IMR-90 (cell line): ENCODE results near the gene CPAMD8. TPM values are rescaled to one million over a fixed set of nuclear protein-coding genes. Genes with fewer than 3 reads are reported as not detected.

Experiments used
- ATAC-seq: fragments of 200-7000 bp; cut with Tn5 transposase; 2 replicates; pipeline ENCODE4 v1.9.1; 2020; ENCODE audit warnings: low read depth, mild to moderate bottlenecking, moderate library complexity
- BruUV-seq: library from RNA; stranded (reverse); fragments of 400-500 nt; replicated peaks from 2 replicates; lab custom pipeline; 2021; lab: Mats Ljungman, UMichigan
- CTCF ChIA-PET: fragments of 300-600 bp; formaldehyde crosslinking; extraction: SDS; loops from one replicate; lab custom pipeline; 2021; ENCODE audit warnings: antibody characterized with exemption; lab: Yijun Ruan, JAX
- POLR2A ChIA-PET: fragments of 300-600 bp; sonication (Branson Sonifier 250); formaldehyde crosslinking; loops from one replicate; lab custom pipeline; 2022; ENCODE audit warnings: antibody characterized with exemption; ENCODE audit not compliant: unreplicated experiment; lab: Charles Lee
- DNase-seq: peaks from one replicate; pipeline ENCODE4 v3.0.0; 2013
- H2AFZ ChIP-seq: replicated peaks from 2 replicates; pipeline ENCODE3; 2013; ENCODE audit warnings: low read length, mild to moderate bottlenecking; ENCODE audit not compliant: poor library complexity
- H2AK5ac ChIP-seq: 2 replicates; pipeline ENCODE4 v1.6.1; 2013; ENCODE audit warnings: low read depth, low read length, inconsistent platforms
- H2AK9ac ChIP-seq: replicated peaks from 2 replicates; pipeline ENCODE3; 2013; ENCODE audit warnings: mild to moderate bottlenecking, low read depth, low read length, moderate library complexity; ENCODE audit not compliant: poor library complexity
- H2BK120ac ChIP-seq: 2 replicates; pipeline ENCODE4 v1.6.1; 2013; ENCODE audit warnings: low read depth, low read length, inconsistent platforms
- H2BK15ac ChIP-seq: 3 replicates; pipeline ENCODE4 v1.6.1; 2013; ENCODE audit warnings: low read depth, low read length, inconsistent platforms
- H2BK20ac ChIP-seq: 2 replicates; pipeline ENCODE4 v1.6.1; 2013; ENCODE audit warnings: low read depth, mild to moderate bottlenecking, inconsistent platforms, low read length, moderate library complexity
- H2BK5ac ChIP-seq: 2 replicates; pipeline ENCODE4 v1.6.1; 2013; ENCODE audit warnings: mild to moderate bottlenecking, low read depth, low read length, inconsistent platforms; ENCODE audit not compliant: poor library complexity, severe bottlenecking
- H3K14ac ChIP-seq: replicated peaks from 2 replicates; pipeline ENCODE4 v1.6.1; 2013; ENCODE audit warnings: low read depth, low read length, inconsistent platforms
- H3K18ac ChIP-seq: 2 replicates; pipeline ENCODE4 v1.6.1; 2013; ENCODE audit warnings: low read depth, low read length, control low read depth
- H3K23ac ChIP-seq: 2 replicates; pipeline ENCODE4 v1.6.1; 2013; ENCODE audit warnings: low read depth, low read length, inconsistent platforms
- H3K27ac ChIP-seq: 2 replicates; pipeline ENCODE4 v1.5.1; 2013; ENCODE audit warnings: mild to moderate bottlenecking, control low read depth, low read length; ENCODE audit not compliant: insufficient read depth
- H3K27me3 ChIP-seq: 2 replicates; pipeline ENCODE4 v1.6.1; 2013; ENCODE audit warnings: low read length; ENCODE audit not compliant: control insufficient read depth, insufficient read depth
- H3K36me3 ChIP-seq: 2 replicates; pipeline ENCODE4 v1.6.1; 2013; ENCODE audit warnings: low read length, mixed read lengths; ENCODE audit not compliant: control insufficient read depth, insufficient read depth
- H3K4ac ChIP-seq: 2 replicates; pipeline ENCODE4 v1.6.1; 2013; ENCODE audit warnings: low read depth, low read length, inconsistent platforms
- H3K4me1 ChIP-seq: 2 replicates; pipeline ENCODE4 v1.6.1; 2013; ENCODE audit warnings: low read length, mixed read lengths; ENCODE audit not compliant: control insufficient read depth, insufficient read depth
- H3K4me2 ChIP-seq: 2 replicates; pipeline ENCODE4 v1.6.1; 2013; ENCODE audit warnings: low read depth, mild to moderate bottlenecking, control low read depth, low read length, moderate library complexity
- H3K4me3 ChIP-seq: 2 replicates; pipeline ENCODE4 v1.5.1; 2013; ENCODE audit warnings: low read depth, mild to moderate bottlenecking, control low read depth, low read length, moderate library complexity; ENCODE audit not compliant: insufficient read depth
- H3K56ac ChIP-seq: 2 replicates; pipeline ENCODE4 v1.6.1; 2013; ENCODE audit warnings: low read length, inconsistent platforms; ENCODE audit not compliant: insufficient read depth; ENCODE audit errors: extremely low read depth
- H3K79me1 ChIP-seq, 2 experiments: 2 replicates each; pipeline ENCODE4 v1.6.1; 2013; ENCODE audit warnings: low read length in 2 of 2, inconsistent platforms in 1 of 2, low read depth in 1 of 2
- H3K9ac ChIP-seq: 2 replicates; pipeline ENCODE4 v1.6.1; 2013; ENCODE audit warnings: low read depth, low read length, control low read depth
- H3K9me1 ChIP-seq: 2 replicates; pipeline ENCODE4 v1.6.1; 2013; ENCODE audit warnings: low read length, inconsistent platforms; ENCODE audit not compliant: insufficient read depth
- H3K9me3 ChIP-seq: 2 replicates; pipeline ENCODE4 v1.6.1; 2013; ENCODE audit warnings: low read length; ENCODE audit not compliant: control insufficient read depth, insufficient read depth
- H4K20me1 ChIP-seq: 2 replicates; pipeline ENCODE4 v1.6.1; 2013; ENCODE audit warnings: low read length, inconsistent platforms; ENCODE audit not compliant: insufficient read depth
- H4K5ac ChIP-seq: 2 replicates; pipeline ENCODE4 v1.6.1; 2013; ENCODE audit warnings: mild to moderate bottlenecking, low read depth, low read length, control low read depth
- H4K8ac ChIP-seq, 2 experiments: 2 replicates each; pipeline ENCODE4 v1.6.1; 2013; ENCODE audit warnings: low read depth in 2 of 2, low read length in 2 of 2, control low read depth in 1 of 2, inconsistent platforms in 1 of 2
- H4K91ac ChIP-seq: 2 replicates; pipeline ENCODE4 v1.6.1; 2013; ENCODE audit warnings: low read depth, low read length, inconsistent platforms; ENCODE audit not compliant: insufficient read depth
- BHLHE40 ChIP-seq: fragments of 150-350 bp; IDR thresholded peaks from 2 replicates; pipeline ENCODE4 v1.6.1; 2016; ENCODE audit warnings: mild to moderate bottlenecking, low read depth, low read length
- CEBPB ChIP-seq: IDR thresholded peaks from 2 replicates; pipeline ENCODE4 v1.6.1; 2012; ENCODE audit warnings: low read depth, low read length, improper control_type of control experiment
- CHD1 ChIP-seq: IDR thresholded peaks from 2 replicates; pipeline ENCODE4 v1.6.1; 2012; ENCODE audit warnings: low read depth, low read length, improper control_type of control experiment
- MAZ ChIP-seq: IDR thresholded peaks from 2 replicates; pipeline ENCODE4 v1.6.1; 2012; ENCODE audit warnings: low read depth, mild to moderate bottlenecking, low read length, improper control_type of control experiment, moderate library complexity, borderline replicate concordance
- MXI1 ChIP-seq: IDR thresholded peaks from 2 replicates; pipeline ENCODE4 v1.6.1; 2012; ENCODE audit warnings: low read depth, mild to moderate bottlenecking, low read length, moderate library complexity, borderline replicate concordance
- NFE2L2 ChIP-seq: fragments of 150-350 bp; IDR thresholded peaks from 2 replicates; pipeline ENCODE4 v1.6.1; 2016; ENCODE audit warnings: low read depth, mild to moderate bottlenecking, low read length
- POLR2A ChIP-seq: IDR thresholded peaks from 2 replicates; pipeline ENCODE4 v1.6.1; 2012; ENCODE audit warnings: mild to moderate bottlenecking, low read depth, low read length
- RCOR1 ChIP-seq: IDR thresholded peaks from 2 replicates; pipeline ENCODE4 v1.6.1; 2012; ENCODE audit warnings: mild to moderate bottlenecking, low read length, improper control_type of control experiment; ENCODE audit not compliant: insufficient replicate concordance
- USF2 ChIP-seq: fragments of 150-350 bp; IDR thresholded peaks from 2 replicates; pipeline ENCODE4 v1.6.1; 2017; ENCODE audit warnings: mild to moderate bottlenecking, antibody characterized with exemption, low read length, low read depth
- WGBS, 2 experiments: methylation state at CpG; one replicate each; pipeline versions ENCODE4 v1.1.5 to v1.1.7; 2013; ENCODE audit warnings: missing lambda C conversion rate in 2 of 2; ENCODE audit not compliant: insufficient read length in 1 of 2; ENCODE audit errors: extremely low coverage in 2 of 2; 5-methylcytosine and 5-hydroxymethylcytosine counted together
- dilution Hi-C: fragments of 300-500 bp; cut with HindIII; formaldehyde crosslinking; loops from one replicate; pipeline ENCODE4 v1.14.3; 2018; ENCODE audit warnings: low sequenced_read_pairs; ENCODE audit not compliant: unreplicated experiment
- in situ Hi-C: fragments of 300-500 bp; cut with MboI; formaldehyde crosslinking; loops from 3 replicates; pipeline ENCODE4 v1.14.3; 2019; ENCODE audit warnings: low sequenced_read_pairs, inconsistent platforms, mixed read lengths
- intact Hi-C: fragments of 100-400 bp; cut with micrococcal nuclease; formaldehyde crosslinking; loops from 2 replicates; pipeline ENCODE4 v1.10.0; 2022
- polyA plus RNA-seq, 3 experiments: library from polyadenylated mRNA; depleted of rRNA; stranded (reverse); fragments of >200 nt; gene quantifications; 2 replicates each; pipeline ENCODE4 v1.2.3, GENCODE V29; 2012; ENCODE audit warnings: low replicate concordance in 1 of 3
- total RNA-seq: library from RNA; depleted of rRNA; stranded (reverse); fragments of >200 nt; gene quantifications from 2 replicates; pipeline ENCODE4 v1.2.3, GENCODE V29; 2012

The CPAMD8 gene
- total and polyA plus RNA-seq, 2 of the 4 experiments (the other 2 are of a cell fraction) = 0.36 to 0.79 TPM

- Histone ChIP-seq H4K5ac (peak within 1 kb of the TSS; percentile 55), H3K23ac (peak within 1 kb of the TSS; percentile 95), H3K56ac (peak within 1 kb of the TSS; percentile 83), H3K18ac (peak within 1 kb of the TSS; percentile 28), H3K4me2 (peak within 1 kb of the TSS; percentile 97), H3K9me1 (peaks cover 7% of the 10 kb centered on the region), H2AFZ (peak within 1 kb of the TSS; percentile 100), H3K27ac (peak within 1 kb of the TSS; percentile 94), H3K4me3 (peak within 1 kb of the TSS; percentile 84), H3K36me3 (no peaks in the 10 kb centered on the region; the same call in 1 of the 2 replicates), H2BK5ac (peak within 1 kb of the TSS; percentile 90), H4K20me1 (peaks cover 31% of the 10 kb centered on the region), H2AK9ac (peak within 1 kb of the TSS; percentile 100), H2AK5ac (peak within 1 kb of the TSS; percentile 98), H3K9me3 (no peaks in the 10 kb centered on the region), H3K4me1 (peaks cover 24% of the 10 kb centered on the region), H3K9ac (peak within 1 kb of the TSS; percentile 96), H2BK120ac (peak within 1 kb of the TSS; percentile 57), H3K79me1 (peaks cover 20 to 46% of the 10 kb centered on the region in 2 experiments; a peak in 3 of 4 replicates), H3K14ac (peak within 1 kb of the TSS; percentile 92), H2BK15ac (no peak within 1 kb of the TSS; the same call in 2 of the 3 replicates), H4K91ac (peak within 1 kb of the TSS; percentile 85), H3K4ac (peak within 1 kb of the TSS; percentile 92), H3K27me3 (no peaks in the 10 kb centered on the region), H4K8ac (peak within 1 kb of the TSS; percentile 49 to 86), H2BK20ac (peak within 1 kb of the TSS; percentile 23; the same call in 1 of the 2 replicates)
- WGBS, 2 experiments = 1% methylated on average over 32 of the region's 103 CpGs; no CpG with 5 or more reads in 1 of the 2 experiments
- ATAC-seq (peak; percentile 89), DNase-seq (peak; percentile 100)
- CTCF ChIA-PET = no interaction called here
- TF ChIP-seq MAZ (peak; percentile 93; the same call in 1 of the 2 replicates), BHLHE40 (peak; percentile 100), RCOR1 (no peak), CHD1 (peak; percentile 100; the same call in 1 of the 2 replicates), POLR2A (peak; percentile 90), USF2 (no peak), NFE2L2 (0 out of 2 replicates have a peak, but pooled peaks have one; percentile 11), MXI1 (peak; percentile 84), CEBPB (no peak)
- intact Hi-C loops (loop anchor here (1.0 kb wide), 1 partner anchor 60 kb away; no protein-coding TSS in a partner anchor), in situ Hi-C loops (no loop called here), dilution Hi-C loops (no loop called here)
- POLR2A ChIA-PET = no interaction called here
- BruUV-seq = no TSS peak
These were observed 48.6 kb upstream of the CPAMD8 start, which contains the start of the genes HAUS8 and MYO9B for GRCh38 chr19:17075035-17075863. TSS of gene HAUS8 (minus strand) at chr19:17075452. CDS start at chr19:17075422, 30 bp downstream. TSS of gene MYO9B (plus strand) at chr19:17075777. CDS start at chr19:17101718, 25,941 bp downstream.
